Astrocyte (in vitro differentiated cells and primary cell): ENCODE data around the gene MYOZ2. TPM values are rescaled to one million over a fixed set of nuclear protein-coding genes. Genes with fewer than 3 reads are reported as not detected.

Source experiments
- DNase-seq: peaks from one replicate; pipeline ENCODE4 v3.0.0-alpha.2; 2010; ENCODE audit warnings: low read depth
- FAIRE-seq: peaks from 2 replicates; lab custom pipeline; 2011; peaks lifted over from hg19 to GRCh38; lab: Jason Lieb, UNC
- H2AFZ ChIP-seq: 2 replicates; pipeline ENCODE4 v1.6.0; 2012; ENCODE audit warnings: low read depth, low read length, inconsistent platforms
- H3K27ac ChIP-seq: 2 replicates; pipeline ENCODE4 v1.5.1; 2011; ENCODE audit warnings: low read depth, low read length, inconsistent platforms
- H3K27me3 ChIP-seq: 2 replicates; pipeline ENCODE4 v1.6.0; 2011; ENCODE audit warnings: low read length, inconsistent platforms; ENCODE audit not compliant: insufficient read depth
- H3K36me3 ChIP-seq: 2 replicates; pipeline ENCODE4 v1.5.1; 2011; ENCODE audit warnings: low read length, inconsistent platforms; ENCODE audit not compliant: insufficient read depth
- H3K4me1 ChIP-seq: 2 replicates; pipeline ENCODE4 v1.5.1; 2011; ENCODE audit warnings: low read length, inconsistent platforms; ENCODE audit not compliant: insufficient read depth
- H3K4me2 ChIP-seq: 2 replicates; pipeline ENCODE4 v1.6.0; 2012; ENCODE audit warnings: low read length, inconsistent platforms
- H3K4me3 ChIP-seq: 2 replicates; pipeline ENCODE4 v1.5.1; 2011; ENCODE audit warnings: low read depth, mild to moderate bottlenecking, low read length, inconsistent platforms; ENCODE audit not compliant: insufficient read depth
- H3K79me2 ChIP-seq: 2 replicates; pipeline ENCODE4 v1.6.0; 2012; ENCODE audit warnings: mild to moderate bottlenecking, low read length, inconsistent platforms; ENCODE audit not compliant: insufficient read depth
- H3K9ac ChIP-seq: 2 replicates; pipeline ENCODE4 v1.6.0; 2012; ENCODE audit warnings: mild to moderate bottlenecking, low read length, inconsistent platforms
- H3K9me3 ChIP-seq: 2 replicates; pipeline ENCODE4 v1.5.1; 2012; ENCODE audit warnings: low read depth, mild to moderate bottlenecking, low read length, inconsistent platforms; ENCODE audit not compliant: insufficient read depth
- H4K20me1 ChIP-seq: 2 replicates; pipeline ENCODE4 v1.6.0; 2012; ENCODE audit warnings: low read length, inconsistent platforms; ENCODE audit not compliant: insufficient read depth
- H3K27ac Mint-ChIP-seq: one replicate; pipeline ENCODE4 v1.8.0; 2021; ENCODE audit warnings: mild to moderate bottlenecking, mixed read lengths; ENCODE audit not compliant: unreplicated experiment
- H3K27me3 Mint-ChIP-seq: one replicate; pipeline ENCODE4 v1.8.0; 2021; ENCODE audit warnings: low read depth, mixed read lengths; ENCODE audit not compliant: unreplicated experiment
- H3K36me3 Mint-ChIP-seq: one replicate; pipeline ENCODE4 v1.8.0; 2021; ENCODE audit warnings: low read depth, mixed read lengths; ENCODE audit not compliant: unreplicated experiment
- H3K4me1 Mint-ChIP-seq: one replicate; pipeline ENCODE4 v1.8.0; 2021; ENCODE audit warnings: low read depth, mixed read lengths; ENCODE audit not compliant: unreplicated experiment
- H3K4me3 Mint-ChIP-seq: one replicate; pipeline ENCODE4 v1.8.0; 2021; ENCODE audit warnings: mild to moderate bottlenecking, moderate library complexity, mixed read lengths; ENCODE audit not compliant: unreplicated experiment
- H3K9me3 Mint-ChIP-seq: one replicate; pipeline ENCODE4 v1.8.0; 2021; ENCODE audit warnings: mild to moderate bottlenecking, mixed read lengths; ENCODE audit not compliant: unreplicated experiment
- EZH2 ChIP-seq: IDR thresholded peaks from 2 replicates; pipeline ENCODE4 v1.6.1; 2012; ENCODE audit warnings: mild to moderate bottlenecking, low read length, inconsistent platforms; ENCODE audit not compliant: insufficient read depth
- total RNA-seq: library from RNA; stranded (reverse); gene quantifications from 2 replicates; pipeline ENCODE4 v1.2.1, GENCODE V29; 2021
- TF ChIP-seq, protein P1 (sequence below): IDR thresholded peaks from 2 replicates; pipeline ENCODE4 v1.5.1; 2011; ENCODE audit warnings: low read depth, mild to moderate bottlenecking, inconsistent platforms, low read length, moderate library complexity; ENCODE audit not compliant: insufficient read depth

The MYOZ2 gene
- total RNA-seq, 1 donor from 2014 or later, result 1.1 TPM

DNA sequence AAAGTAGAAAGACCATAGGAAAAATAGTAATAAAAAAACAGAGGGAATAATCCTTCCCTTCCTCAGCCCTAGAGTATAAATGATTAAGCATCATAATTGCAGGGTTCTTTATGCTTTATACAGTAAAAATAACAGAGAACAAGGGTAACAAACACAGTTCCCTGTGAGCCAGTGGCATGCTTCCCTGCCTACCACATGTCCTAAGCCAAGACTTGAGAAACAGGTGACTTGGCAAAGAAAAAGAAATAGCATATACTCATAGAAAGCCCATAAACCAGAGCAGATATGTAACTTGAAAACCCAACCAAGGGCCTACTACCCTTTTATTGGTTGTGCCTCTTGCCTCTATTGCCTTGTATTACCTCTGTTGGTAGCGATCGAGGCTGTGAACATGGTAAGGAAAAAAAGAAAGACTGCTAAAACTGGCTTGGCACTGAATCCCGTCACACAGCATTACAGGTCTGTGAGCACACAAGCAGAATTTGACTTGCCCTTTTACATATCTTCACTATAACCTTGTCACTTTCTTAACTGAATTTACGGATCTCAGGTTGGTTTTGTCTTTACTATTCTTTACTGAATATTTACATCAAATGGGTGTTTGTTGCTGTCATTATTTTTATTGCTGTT, 30.9 kb upstream of the MYOZ2 start:
- peak overlapping the region; percentile 54 for H3K27ac Mint-ChIP-seq
- no peaks in the 10 kb centered on the region for H3K36me3 Mint-ChIP-seq
- no peak overlapping the region for H3K9ac ChIP-seq
- peaks cover 17% of the 10 kb centered on the region for H3K4me1 ChIP-seq
- no peaks in the 10 kb centered on the region for H3K27me3 ChIP-seq
- no peak overlapping the region for H3K4me3 Mint-ChIP-seq
- no peak overlapping the region for H3K27ac ChIP-seq
- no peak overlapping the region for H2AFZ ChIP-seq
- no peaks in the 10 kb centered on the region for H3K9me3 ChIP-seq
- H3K79me2 ChIP-seq, result no peaks in the 10 kb centered on the region
- peaks cover 27% of the 10 kb centered on the region for H3K4me1 Mint-ChIP-seq
- no peaks in the 10 kb centered on the region for H3K9me3 Mint-ChIP-seq
- no peaks in the 10 kb centered on the region for H3K36me3 ChIP-seq
- FAIRE-seq, result no peak
- no peak for TF ChIP-seq EZH2
- TF ChIP-seq, protein P1, sequence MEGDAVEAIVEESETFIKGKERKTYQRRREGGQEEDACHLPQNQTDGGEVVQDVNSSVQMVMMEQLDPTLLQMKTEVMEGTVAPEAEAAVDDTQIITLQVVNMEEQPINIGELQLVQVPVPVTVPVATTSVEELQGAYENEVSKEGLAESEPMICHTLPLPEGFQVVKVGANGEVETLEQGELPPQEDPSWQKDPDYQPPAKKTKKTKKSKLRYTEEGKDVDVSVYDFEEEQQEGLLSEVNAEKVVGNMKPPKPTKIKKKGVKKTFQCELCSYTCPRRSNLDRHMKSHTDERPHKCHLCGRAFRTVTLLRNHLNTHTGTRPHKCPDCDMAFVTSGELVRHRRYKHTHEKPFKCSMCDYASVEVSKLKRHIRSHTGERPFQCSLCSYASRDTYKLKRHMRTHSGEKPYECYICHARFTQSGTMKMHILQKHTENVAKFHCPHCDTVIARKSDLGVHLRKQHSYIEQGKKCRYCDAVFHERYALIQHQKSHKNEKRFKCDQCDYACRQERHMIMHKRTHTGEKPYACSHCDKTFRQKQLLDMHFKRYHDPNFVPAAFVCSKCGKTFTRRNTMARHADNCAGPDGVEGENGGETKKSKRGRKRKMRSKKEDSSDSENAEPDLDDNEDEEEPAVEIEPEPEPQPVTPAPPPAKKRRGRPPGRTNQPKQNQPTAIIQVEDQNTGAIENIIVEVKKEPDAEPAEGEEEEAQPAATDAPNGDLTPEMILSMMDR, result no peak
- no peak overlapping the region for H3K4me2 ChIP-seq
- H3K27me3 Mint-ChIP-seq, result no peaks in the 10 kb centered on the region
- H4K20me1 ChIP-seq, result no peaks in the 10 kb centered on the region
- H3K4me3 ChIP-seq, result no peak overlapping the region
- no peak for DNase-seq

DNA sequence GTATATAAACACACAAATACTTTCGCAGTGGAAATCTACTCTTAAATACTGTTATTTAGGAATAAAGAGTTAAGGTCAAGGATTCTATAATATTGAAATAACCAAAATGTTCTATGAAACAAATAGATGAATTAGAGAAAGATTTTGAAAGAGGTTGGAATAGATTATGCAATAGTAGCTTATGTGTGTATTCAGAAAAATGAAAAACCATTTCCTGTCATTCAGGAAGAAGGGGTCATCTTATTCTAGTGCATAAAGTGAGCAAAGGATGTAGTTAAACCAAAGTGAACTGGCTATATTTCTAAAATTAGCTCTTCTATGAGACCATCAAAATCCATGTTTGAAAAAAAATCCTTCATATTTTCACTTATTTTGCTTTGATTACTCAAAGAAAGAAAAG, 30.0 kb upstream of the MYOZ2 start:
- no peak for FAIRE-seq
- no peaks in the 10 kb centered on the region for H3K9me3 ChIP-seq
- H3K79me2 ChIP-seq, result no peaks in the 10 kb centered on the region
- H3K27me3 ChIP-seq, result no peaks in the 10 kb centered on the region
- H3K4me1 ChIP-seq, result peaks cover 17% of the 10 kb centered on the region
- Mint-ChIP-seq H3K4me3 (no peak overlapping the region), H3K27ac (no peak overlapping the region), H3K4me1 (peaks cover 27% of the 10 kb centered on the region), H3K36me3 (no peaks in the 10 kb centered on the region), H3K9me3 (no peaks in the 10 kb centered on the region), H3K27me3 (no peaks in the 10 kb centered on the region)
- no peak for DNase-seq
- no peak overlapping the region for H3K9ac ChIP-seq
- H2AFZ ChIP-seq, result no peak overlapping the region
- H3K36me3 ChIP-seq, result no peaks in the 10 kb centered on the region
- H3K4me3 ChIP-seq, result no peak overlapping the region
- H3K27ac ChIP-seq, result no peak overlapping the region
- H3K4me2 ChIP-seq, result no peak overlapping the region
- TF ChIP-seq EZH2, result no peak
- TF ChIP-seq, protein P1, result no peak
- no peaks in the 10 kb centered on the region for H4K20me1 ChIP-seq
